HG03442 (cell line): ENCODE results near the gene SREBF1.
"Not testable (repeated sequence)": the region's sequence is repeated elsewhere in the genome, so short reads cannot be mapped to it uniquely, and the experiment has no call there.

Source experiments
- ATAC-seq: cut with Tn5 transposase; IDR thresholded peaks from one replicate; pipeline ENCODE4 v1.9.1; 2021; ENCODE audit warnings: mild to moderate bottlenecking, moderate library complexity; ENCODE audit not compliant: unreplicated experiment

Gene SREBF1

DNA sequence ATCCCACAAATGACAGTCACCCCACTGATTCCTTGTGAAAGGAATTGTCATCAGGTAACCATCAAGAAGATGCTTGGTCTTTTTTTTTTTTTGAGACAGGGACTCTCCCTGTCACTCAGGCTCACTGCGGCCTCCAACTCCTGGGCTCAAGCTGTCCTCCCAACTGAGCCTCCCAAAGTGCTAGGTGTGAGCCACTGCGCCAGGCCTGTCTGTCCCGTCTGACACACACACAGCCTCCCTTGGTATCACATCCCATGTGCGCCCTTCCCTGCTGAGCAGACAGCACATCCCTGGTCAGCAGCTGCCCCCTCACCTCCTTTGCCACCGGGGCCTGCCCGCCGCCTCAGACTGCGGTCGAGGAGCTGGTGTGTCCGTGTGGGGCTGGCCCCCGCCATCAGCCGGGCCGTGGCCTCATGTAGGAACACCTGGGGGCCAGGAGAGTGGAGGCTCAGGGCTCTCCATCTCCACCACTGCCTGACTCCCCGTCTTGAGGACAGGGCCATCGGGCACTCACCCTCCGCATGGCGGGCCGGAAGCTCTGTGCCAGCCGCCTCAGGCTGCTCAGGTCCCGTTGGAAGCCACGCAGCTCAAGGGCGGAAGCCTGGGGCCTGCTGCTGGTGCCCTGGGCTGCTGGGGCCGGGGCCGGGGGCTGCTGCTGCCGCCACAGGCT is 23.6 kb downstream of the SREBF1 start:
- ATAC-seq = no peak

DNA sequence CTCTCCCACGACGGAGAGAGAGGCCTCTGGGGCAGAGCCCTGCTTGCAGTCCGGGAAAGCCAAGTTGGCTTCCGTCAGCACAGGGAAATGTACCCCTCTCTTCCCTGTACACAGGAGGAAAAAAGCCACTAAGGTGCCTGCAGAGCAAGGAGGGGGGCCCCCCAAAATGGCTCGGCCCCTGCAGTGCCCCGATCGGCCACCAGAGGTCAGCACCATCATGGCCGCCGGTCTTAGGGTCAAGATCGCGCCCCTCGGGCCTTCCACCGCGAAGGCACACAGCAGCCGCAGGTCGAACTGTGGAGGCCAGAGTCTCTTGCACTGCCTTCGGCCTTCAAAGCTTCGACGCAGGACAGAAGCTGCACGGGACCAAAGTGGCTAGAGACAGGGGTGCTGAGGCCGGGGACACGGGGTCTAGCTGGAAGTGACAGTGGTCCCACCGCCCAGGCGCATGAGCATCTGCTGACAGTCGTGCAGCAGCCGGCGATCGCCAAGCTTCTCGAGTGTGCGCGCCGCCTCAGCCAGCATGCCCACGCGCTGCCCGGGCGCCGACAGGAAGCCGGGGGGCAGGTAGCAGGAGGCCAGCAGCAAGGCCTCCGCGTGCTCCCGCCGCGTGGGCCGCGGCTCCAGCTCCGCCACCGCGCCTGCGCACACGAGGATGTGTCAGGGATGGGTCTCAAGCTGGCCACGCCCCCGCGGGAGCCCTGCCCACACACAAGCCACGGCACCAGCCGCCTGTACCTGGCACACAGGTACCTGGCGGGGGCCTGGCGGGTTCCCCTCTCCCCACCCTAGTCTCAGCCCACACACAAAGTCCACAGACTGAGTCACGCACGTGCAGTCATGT is 24.4 kb downstream of the SREBF1 start:
- no peak for ATAC-seq

DNA sequence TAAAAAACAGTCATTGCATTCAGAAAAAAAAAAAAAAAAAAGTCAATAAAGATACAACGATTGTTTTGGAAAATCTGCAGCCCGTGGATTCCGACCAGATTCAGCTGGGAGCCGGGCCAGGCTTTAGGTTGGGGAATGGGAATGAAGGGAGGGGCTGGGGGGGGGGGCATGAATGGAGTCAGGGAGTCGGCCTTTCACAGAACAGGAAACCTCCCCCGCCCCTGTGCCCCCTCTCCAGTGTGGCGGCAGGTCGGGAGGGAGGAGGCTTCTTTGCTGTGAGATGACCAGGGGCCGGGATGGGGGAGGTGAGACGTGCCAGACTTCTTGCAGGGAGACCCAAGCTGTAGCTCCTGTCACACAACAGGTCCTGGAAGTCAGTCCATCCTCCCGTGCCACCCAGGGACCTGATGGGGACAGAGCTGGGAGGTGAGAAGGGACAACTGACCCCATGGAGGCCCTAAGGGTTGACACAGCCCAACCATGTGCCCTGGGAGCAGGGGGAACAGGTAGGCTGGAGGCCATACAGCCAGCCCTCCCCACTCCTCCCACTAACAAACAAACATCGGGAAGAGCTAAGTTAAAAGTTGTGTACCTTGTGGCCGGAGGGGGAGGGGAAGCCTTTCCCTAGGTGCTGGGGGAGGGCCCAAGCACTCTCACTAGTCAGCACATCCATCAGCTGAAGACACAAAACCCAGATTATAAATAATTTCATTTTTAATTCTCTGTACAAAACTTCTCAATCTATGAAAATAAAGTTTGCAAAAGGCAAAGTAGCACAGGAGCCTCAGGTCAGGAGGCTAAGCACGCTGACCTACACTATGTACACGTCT is 25.2 kb downstream of the SREBF1 start:
- ATAC-seq = no peak

DNA sequence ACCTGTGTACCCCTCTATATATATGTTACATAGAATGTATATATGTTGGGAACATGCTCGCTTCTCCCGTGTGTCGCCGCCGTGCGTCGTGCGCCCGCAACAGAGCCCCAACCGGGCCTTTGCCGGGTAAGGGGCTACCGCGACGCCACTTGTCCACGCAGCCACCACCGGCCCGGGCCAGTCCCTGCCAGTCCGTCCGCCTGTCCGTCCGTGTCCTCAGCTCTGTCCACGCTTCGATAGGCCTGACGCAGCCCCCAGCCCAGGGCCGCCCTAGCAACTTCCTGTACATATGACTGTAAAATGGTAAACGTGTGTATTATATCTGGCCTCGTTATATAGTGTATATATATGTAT is 25.9 kb downstream of the SREBF1 start:
- ATAC-seq = no peak

DNA sequence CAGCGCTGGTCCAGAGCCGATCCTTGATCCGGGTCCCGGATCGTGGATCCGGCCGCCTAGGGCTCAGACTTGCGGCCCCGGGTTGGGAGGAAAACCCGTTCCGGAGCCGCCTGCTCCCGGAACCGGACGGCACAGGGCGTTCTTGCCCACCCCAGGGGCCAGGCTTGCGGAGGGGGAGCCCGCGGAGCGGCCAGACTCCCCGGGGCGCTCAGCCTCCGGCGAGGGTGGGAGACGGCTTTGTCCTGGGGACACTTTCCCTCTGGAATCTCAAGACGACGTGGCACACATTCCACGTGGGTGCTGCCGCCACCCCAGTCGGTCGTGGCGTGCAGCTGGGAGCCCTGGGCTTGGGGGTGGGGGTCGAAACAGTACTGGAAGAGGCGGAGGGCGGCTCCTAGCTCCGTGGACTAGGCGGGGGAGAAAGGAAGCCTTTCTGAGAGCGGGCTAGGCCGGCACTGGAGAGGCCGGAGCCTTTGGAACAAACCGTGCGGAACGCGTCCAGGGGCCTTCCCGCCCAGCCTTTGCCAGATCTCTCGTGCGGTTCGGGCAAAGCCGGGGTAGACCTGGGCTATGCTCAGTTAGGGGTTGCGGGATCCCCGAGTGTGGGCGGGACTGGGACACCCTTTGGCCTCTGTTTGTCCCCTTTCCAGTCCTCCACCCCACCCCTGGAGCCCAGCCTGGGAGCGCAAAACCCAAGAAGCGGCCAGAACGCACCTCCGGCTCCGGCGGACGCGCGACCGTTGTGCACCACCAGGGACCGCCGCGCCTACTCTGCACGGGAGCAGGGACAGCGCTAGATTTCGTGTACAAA is 26.5 kb downstream of the SREBF1 start:
- no peak for ATAC-seq

DNA sequence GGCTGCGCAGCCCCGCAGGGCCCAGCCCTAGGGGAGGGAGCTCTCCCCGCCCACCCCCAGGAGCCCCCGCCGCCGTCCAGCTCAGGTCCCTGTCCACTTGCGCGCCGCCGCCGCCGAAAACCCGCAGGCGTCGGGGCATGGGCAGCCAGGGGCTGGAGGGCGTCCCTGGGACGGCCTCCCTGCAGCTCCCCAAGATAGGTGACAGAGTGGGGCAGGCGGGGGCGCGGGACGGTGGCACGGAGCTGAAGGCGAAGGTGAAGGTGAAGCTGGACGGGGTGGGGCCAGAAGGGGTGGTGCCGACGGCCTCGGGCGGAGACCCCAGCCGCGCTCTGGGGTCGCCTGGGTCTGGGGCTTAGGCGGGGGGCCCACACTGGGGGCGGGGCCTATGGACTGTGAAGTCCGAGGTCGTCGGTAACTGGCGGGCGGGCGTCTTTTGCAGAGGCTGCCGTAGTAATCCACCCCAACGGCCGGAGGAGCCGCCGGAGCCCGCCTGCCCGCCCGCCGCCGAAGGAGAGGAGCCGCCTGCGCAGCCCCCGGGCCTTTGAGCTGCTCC is 27.2 kb downstream of the SREBF1 start:
- no peak for ATAC-seq

DNA sequence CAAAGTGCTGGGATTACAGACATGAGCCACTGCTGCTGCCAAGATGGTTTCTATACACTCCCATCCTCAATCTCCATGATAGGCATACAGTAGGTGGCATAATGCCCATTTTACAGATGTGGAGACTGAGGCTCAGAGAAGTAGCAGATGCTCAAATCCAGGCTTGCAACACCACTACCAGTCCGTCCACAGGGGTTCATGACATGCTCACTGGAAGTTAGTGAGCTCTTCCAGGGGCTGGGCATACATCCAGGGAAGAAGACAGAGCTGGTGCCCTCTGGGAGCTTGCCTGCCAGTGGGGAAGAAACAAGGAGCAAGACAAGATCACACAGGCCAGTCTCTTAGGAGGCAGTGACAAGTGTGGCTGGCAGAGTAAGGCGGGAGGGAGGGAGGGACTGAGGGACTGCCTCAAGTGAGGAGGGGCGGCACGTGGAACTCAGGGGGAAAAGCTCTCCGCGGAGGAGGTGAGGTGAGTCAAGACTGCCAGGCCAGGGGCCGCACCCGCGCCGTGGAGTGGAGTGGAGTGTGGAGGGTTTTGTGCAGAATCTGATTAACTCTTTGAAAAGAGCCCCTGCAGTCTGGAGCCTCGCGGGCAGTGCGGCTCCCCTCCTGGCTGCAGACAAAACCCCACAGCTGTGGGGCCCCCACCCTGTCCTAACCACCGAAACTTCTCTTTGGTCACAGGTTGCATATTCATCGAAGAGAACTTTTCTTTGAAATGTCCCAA is 27.9 kb downstream of the SREBF1 start:
- ATAC-seq = no peak

DNA sequence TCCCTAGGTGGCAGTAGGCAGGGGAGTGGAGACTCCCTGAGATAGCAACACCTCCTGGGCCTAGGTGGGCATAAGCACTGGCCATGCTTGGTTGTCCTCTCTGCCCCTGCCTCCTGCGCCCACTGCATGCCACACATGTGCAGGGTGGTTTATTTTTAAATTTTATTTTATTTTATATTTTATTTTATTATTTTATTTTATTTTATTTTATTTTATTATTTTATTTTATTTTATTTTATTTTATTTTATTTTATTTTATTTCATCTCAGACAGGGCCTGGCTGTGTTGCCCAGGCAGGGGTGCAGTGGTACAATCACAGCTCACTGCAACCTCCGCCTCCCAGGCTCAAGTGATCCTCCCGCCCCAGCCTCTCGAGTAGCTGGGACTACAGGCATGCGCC is 28.6 kb downstream of the SREBF1 start:
- not testable (repeated sequence) for ATAC-seq

DNA sequence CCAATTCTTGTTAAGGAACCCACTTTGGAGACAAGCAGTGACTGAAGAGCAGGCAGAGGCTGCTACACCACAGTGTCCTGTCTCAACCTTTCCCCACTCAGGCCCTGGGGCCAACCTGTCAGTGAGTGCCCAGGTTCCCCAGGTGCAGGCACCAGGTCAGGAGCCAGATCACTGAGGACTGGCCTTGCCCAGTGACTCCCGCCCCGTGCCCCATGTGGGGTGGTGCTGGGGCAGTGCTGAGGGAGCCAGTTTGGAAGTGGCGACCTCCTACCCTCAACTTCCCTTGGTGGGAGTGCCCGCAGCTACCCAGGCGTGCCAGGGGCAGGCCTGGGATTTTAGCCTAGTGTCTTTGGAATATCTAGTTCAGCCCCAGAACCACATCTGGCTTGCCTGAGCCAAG is 29.3 kb downstream of the SREBF1 start:
- ATAC-seq = no peak

DNA sequence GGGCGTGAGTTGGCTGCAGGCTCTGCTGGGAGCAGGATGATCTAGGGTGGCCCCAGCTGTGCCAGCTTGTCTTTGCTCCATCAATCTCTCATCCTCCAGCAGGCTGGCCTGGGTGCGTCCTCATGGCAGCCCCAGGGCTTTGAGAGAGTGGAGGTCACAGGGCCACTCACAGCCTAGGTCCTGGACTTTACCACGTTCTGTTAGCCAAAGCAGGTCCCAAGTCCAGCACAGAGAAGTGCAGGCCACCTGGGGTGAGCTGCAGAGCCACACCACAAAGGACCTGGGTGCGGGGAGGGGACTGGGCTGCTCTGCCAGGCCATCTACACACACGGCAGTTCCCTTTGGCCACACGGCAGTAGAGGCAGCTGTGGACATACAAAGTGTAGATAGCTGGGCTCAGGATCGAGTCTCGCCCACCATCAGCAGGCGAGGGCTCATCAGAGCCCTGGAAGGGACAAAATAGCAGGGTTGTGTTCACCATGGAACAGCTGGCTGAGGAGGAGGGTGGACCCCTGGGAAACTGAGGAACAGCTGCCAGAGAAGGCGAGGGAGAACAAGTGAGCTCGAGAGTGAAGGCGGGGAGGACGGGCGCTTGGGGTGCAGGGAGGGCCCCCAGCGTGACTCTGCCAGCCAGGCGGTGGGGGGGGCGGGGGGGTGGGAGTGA is 30.0 kb downstream of the SREBF1 start:
- ATAC-seq = no peak

DNA sequence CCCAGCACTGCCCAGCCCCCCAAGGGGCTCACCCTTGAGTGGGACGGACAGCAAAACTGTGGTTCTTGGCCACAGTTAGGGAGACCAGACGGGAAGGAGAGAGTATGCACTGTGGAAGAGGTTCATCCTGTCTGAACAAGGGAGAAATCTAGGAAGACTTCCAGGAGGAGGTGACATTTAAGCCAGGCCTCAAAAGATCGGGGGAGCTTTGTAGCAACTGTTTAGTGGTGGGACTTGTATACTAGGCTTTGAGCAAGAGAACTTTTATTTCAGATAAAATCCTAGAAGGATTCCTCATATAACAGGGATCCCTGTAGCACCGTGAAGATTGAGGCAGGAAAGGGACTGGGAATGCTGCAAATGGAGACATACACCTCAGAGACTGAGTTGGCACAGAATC is 30.8 kb downstream of the SREBF1 start:
- ATAC-seq = no peak

DNA sequence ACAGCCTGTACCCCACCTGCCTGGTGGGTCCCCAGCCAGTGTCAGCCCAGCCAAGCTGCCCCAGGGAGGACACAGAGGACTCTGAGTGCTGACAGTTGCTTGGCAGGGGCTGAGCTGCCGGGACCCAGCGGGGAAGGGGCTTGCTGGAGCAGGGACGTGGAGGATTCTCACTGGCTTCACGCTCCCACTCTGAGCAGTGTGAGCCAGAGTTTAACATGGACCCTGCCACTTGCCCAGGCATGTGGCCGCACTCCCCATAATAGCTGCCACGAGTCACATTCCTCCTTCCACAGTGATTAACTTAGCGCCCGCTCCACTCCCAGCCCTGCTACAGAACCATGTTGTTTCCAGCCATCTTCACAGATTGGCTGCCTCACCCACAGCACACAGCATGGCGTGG is 31.2 kb downstream of the SREBF1 start:
- no peak for ATAC-seq

DNA sequence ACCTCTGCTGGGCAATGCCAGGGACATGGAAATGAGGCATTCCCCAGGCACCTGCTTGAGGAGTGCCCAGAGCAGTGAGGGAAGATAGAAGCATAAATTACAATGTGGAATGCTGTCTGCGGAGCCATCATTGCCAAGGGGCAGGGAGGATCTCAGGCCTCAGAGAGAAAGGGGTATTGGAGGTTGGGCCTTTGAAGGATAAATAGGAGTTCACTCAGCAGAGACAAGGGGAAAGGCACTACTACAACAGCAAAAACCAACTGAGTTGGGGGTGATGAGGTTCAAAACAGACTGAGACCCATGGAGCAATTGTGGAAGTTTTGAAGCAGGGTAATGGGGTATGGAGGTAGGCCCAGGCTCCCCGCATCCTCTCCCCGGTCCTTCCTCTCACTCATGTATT is 32.8 kb downstream of the SREBF1 start:
- ATAC-seq = no peak

DNA sequence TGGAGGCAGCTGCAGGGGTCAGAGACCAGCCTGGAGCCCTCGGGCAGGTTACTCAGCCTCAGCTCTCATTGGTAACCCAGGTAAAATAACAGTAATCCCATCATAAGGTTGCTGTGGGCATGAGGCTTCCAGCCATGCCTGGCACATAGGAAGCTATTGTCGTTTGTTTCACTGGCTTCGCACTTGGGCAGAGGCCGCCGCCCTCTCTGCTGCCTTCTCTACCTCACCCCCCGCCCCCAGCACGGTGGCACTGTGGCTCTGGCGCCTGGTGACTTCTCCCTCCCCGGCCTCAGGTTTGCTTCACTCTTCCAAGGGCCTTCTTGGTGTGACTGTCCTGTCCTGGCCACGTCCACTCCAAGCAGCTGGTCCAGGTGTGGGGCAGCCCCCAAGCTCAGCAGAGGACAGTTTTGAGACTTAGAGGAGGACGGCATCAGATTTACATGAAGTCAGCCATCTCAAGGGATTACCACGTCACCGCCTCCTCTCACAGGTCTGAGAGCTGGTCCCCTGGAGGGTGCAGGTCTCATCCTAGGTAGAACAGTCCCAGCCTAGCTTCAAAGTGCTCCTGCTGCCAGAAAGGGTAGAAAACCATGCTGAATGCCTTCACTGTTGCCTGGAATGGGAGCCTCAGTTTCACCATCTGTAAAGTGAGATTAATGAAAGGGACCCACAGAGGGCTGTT is 34.8 kb downstream of the SREBF1 start:
- no peak for ATAC-seq

DNA sequence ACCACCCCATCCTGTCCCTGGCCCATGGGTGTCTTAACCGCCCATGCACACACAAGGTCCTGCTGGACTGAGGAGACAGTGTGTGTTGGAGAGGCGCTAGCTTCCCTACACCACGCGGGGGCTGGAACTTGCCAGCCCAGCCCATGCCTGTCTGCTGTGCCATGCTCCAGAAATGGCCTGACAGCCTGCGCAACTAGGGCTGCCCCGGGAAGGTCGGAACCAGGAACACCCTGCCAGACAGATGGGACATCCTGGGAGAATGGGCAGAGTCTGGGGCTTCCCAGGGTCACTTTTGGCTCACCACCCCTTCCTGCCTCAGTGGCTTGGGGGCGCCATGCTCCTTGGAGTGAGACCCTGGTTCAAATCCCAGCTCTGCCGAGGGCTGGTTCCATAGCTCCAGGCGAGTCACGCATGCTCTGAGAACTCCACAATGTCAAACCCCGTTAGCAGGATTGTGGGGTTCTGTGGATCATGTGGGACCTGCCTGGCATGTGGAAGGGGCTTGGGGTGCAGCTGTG is 36.2 kb downstream of the SREBF1 start:
- ATAC-seq = no peak

DNA sequence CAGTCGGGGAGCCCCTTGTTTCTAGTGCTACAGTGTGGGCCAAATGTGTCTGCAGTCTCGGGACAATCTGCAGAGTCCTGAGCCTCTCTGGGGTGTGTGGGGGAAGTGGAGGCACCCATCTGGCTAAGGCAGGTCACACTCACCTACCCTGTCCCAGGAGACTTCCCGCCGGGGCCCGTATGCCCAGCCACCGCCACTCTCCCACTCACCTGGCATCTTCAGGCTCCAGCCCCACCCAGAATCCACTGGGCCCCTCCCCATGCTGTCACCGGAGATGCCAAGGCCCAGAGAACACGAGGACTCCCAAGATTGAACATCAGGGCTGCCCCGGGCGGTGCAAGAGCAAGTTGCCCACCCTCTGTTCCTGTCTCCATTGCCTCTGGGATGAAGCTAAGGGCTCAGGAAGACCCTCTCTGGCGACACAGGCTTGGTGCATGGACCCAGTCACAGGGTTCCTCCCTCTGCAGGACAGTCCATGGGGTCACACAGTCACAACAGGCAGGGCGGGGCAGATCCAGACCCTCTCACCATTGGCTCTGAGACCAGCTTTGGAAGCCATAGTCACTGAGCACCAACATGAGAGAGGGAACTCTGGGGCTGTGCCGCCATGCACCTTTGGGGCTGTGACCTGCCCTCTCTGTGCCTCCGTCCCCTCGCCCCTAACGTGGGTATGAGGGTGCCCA is 38.1 kb downstream of the SREBF1 start:
- ATAC-seq = no peak

DNA sequence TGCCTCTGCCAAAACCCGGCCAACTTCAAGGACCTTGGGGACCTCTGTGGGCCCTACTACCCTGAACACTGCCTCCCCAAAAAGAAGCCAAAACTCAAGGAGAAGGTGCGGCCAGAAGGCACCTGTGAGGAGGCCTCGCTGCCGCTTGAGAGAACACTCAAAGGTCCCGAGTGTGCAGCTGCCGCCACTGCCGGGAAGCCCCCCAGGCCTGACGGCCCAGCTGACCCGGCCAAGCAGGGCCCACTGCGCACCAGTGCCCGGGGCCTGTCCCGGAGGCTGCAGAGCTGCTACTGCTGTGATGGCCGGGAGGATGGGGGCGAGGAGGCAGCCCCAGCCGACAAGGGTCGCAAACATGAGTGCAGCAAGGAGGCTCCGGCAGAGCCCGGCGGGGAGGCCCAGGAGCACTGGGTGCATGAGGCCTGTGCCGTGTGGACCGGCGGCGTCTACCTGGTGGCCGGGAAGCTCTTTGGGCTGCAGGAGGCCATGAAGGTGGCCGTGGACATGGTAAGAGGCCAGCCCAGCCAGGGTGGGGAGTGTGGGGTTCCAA is 38.7 kb downstream of the SREBF1 start:
- no peak for ATAC-seq
